Body of pancreas (tissue), 4 donors: ENCODE results near the gene TINAGL1.

Source experiments
- CTCF ChIP-seq, 7 experiments: fragments of 450-650 bp in 4 of 7; fragments of 200-600 bp in 3 of 7; sonication (generic) in 3 of 7; IDR thresholded peaks; one replicate each; pipeline ENCODE4 v1.5.1; 2016 to 2019; ENCODE audit warnings: antibody characterized with exemption in 7 of 7
- POLR2A ChIP-seq, 3 donors: fragments of 450-650 bp; IDR thresholded peaks; one replicate each; pipeline ENCODE4 v1.6.1; 2016; ENCODE audit warnings: antibody characterized with exemption in 3 of 3, mild to moderate bottlenecking in 2 of 3

- no peak for TF ChIP-seq POLR2A (IDR thresholded peaks at IDR 0.05)
- no peak for TF ChIP-seq CTCF (IDR thresholded peaks at IDR 0.05)
These were observed 27.8 kb upstream of the TINAGL1 start for GRCh38 chr1:31548534-31548906.
